GM12801 (cell line): ENCODE results near the gene PAFAH1B2.

ENCODE experiments used
- TF ChIP-seq, protein P1 (sequence below): IDR thresholded peaks from one replicate; pipeline ENCODE4 v1.5.1; 2011; ENCODE audit warnings: control low read depth; ENCODE audit not compliant: insufficient read length; ENCODE audit errors: extremely low read depth

The PAFAH1B2 gene, protein sequence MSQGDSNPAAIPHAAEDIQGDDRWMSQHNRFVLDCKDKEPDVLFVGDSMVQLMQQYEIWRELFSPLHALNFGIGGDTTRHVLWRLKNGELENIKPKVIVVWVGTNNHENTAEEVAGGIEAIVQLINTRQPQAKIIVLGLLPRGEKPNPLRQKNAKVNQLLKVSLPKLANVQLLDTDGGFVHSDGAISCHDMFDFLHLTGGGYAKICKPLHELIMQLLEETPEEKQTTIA

DNA sequence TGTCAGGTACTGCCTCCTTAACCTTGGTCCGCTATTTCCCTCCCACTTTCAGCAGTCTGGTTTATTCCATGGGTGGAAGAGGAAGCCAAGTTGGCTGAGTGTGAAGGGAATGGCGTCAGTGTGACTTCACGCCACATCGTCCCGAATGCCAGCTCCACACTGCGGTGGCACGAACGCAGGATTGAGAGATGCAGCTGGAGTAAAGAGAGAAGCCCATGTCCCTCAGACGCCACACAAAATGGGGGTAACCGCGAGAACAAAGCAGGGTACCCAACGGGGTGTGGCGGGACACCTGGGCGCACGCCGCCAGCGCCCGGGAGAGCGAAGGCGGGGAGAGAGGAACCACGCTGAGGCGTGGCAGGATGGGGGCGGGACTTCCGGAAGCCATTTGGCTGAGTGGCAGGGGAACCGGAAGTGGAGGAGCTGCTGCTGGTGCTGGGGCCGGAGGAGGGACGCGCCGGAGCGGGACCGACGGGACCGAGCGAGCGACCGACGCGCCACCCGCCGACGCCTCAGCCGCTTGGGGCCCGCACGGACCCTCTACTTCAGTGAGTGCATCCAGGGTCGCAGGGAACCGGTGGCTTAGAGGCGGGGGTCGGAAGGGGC is at the start of gene PAFAH1B2:
PAFAH1B2 (plus strand) TSS at position 417 of the 606 bp plus-strand sequence. CDS start 8,161 bp downstream, outside the sequence.
- TF ChIP-seq, protein P1, sequence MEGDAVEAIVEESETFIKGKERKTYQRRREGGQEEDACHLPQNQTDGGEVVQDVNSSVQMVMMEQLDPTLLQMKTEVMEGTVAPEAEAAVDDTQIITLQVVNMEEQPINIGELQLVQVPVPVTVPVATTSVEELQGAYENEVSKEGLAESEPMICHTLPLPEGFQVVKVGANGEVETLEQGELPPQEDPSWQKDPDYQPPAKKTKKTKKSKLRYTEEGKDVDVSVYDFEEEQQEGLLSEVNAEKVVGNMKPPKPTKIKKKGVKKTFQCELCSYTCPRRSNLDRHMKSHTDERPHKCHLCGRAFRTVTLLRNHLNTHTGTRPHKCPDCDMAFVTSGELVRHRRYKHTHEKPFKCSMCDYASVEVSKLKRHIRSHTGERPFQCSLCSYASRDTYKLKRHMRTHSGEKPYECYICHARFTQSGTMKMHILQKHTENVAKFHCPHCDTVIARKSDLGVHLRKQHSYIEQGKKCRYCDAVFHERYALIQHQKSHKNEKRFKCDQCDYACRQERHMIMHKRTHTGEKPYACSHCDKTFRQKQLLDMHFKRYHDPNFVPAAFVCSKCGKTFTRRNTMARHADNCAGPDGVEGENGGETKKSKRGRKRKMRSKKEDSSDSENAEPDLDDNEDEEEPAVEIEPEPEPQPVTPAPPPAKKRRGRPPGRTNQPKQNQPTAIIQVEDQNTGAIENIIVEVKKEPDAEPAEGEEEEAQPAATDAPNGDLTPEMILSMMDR: no peak

- TF ChIP-seq, protein P1: no peak
Measured at GRCh38 chr11:117094776-117095175, 49.3 kb upstream of the PAFAH1B2 start.

DNA sequence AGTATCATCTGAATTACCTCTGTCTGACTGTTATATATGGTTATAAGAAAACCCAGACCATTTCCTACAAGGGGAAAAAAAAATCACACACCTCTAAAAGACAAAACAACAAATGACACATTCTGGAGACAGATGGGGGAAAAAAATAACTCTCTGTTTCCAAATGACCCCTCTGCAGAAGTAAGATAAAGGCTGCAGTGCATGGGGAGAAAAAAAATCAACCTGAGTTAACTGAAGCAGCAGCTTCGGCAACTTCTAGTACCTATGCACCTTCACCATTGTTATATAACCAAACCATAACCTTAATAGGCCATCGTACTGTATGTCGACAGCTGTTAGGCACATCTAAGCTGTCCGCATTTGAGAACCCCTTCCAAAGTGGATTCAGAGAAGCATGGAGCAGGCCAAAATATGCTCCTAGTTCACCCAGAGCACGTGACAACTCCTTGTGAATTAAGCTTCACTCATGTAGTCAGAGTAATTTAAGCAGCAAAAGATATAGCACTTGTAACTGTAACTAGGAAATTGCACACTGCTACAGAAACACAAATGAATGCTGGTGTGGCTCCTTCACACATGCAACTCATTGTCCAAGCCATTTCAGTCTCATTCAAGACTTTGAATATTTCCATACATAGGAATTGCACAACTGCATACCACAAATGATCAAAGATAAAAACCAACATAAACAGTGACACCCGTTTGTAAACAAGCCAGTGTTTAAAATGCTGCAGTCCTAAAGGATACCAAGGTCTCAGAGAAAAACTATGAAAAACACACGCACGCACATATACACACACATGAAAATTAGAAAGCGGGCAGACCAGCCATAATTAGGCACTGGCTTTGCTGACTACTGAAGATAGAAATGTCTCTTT is 48.6 kb upstream of the PAFAH1B2 start:
- TF ChIP-seq, protein P1: no peak

DNA sequence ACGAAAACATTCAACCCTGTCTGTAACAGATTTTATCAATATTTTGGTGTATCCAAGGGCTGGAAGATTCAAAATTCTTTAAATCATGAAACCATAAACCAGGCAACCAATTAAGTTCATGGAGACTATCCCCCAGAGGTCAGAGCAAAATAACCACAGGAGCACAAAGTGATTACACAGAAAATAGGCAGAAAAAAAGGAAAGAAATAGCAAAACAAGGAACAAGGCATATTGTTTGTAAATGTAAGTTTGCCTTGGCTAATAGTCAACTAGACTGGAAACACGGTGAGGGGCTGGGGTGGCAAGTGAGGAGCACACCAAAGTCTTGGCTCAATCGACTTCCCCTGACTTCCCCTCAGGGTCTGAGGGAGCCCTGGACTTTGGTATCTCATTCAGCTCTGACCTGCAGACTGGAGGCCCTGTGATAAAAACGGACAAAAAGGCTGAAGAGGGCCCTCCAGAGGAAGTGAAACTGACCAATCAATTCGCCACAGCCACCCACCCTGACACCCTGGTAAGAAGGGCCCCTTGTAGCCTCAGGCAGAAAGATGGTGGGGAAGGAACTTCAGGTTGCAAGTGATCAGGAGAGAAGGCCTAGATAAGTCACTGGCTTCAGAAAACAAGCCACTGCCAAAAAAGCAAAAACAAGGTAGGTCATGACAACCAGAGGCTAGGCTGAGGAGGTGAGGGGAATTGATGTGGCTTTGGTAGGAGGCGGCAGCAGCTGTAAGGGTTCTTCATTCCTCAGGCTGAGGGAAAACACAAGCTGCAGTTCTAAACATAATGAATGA is 47.7 kb upstream of the PAFAH1B2 start:
- TF ChIP-seq, protein P1: no peak

GRCh38 chr11:117097014-117097388 is 47.1 kb upstream of the PAFAH1B2 start:
- TF ChIP-seq, protein P1: no peak

DNA sequence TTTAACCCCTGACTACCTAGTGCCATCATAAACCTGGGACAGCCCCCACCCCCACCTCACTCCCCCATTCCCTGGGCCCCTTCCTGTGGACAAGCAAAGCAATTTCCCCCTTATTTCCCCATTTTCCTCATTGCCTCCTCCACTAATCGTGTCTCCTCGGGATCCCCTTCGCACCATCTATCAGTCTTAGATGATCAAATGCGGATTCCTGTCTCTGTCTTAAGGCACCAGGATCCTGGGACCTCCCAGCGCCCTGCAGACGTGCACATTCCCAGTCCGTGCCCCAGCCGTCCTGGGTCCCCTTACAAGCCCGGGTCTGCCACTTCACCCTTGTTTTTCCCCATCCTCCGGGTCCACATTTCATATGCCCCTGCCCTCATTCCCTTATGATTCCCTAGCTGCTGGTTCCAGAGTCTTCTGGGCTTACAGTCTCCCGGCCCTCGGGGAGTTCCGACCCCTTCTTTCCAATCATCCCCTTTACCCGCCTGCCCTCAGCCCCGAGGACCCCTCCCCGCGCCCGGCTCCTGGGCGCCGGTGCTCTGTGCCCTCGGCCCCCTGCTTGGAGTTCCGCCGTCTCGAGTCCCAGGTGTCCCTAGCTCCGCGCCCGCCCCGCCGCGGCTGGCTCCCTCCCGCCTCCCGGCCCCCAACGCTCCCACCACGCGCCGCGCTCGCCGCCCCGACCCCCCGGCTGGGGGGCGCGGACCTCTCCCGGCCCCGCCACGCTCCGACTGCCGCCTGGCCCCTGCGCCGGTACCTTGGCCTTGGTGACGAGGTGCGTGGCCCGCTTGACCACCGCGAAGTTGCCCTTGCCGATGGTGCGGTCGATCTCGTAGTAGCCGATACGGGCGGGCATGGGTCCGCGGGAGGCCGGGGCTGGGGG is 46.5 kb upstream of the PAFAH1B2 start:
- TF ChIP-seq, protein P1: no peak
